Measurements from ENCODE around the gene MPDU1.

MPDU1 gene

GRCh38 chr17:7561028-7561575, 22.6 kb upstream of the MPDU1 start:
- peak; percentile 83 for DNase-seq

GRCh38 chr17:7561589-7562207, 22.0 kb upstream of the MPDU1 start, which contains the start of gene SENP3:
Gene SENP3 (plus strand): TSS chr17:7561919. CDS start chr17:7563077, 1,158 bp downstream.
- peak; percentile 92 for DNase-seq

GRCh38 chr17:7562208-7562605, 21.4 kb upstream of the MPDU1 start:
- no peak for DNase-seq

GRCh38 chr17:7563115-7563869, 20.4 kb upstream of the MPDU1 start:
- DNase-seq = no peak

- no peak for DNase-seq
Measured at GRCh38 chr17:7569571-7569970, 14.1 kb upstream of the MPDU1 start.

GRCh38 chr17:7570351-7570750, 13.3 kb upstream of the MPDU1 start:
- no peak for DNase-seq

DNA sequence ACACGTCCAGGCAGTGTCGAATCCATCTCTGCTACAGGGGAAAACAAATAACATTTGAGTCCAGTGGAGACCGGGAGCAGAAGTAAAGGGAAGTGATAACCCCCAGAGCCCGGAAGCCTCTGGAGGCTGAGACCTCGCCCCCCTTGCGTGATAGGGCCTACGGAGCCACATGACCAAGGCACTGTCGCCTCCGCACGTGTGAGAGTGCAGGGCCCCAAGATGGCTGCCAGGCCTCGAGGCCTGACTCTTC, 11.4 kb upstream of the MPDU1 start:
- no peak for DNase-seq

DNA sequence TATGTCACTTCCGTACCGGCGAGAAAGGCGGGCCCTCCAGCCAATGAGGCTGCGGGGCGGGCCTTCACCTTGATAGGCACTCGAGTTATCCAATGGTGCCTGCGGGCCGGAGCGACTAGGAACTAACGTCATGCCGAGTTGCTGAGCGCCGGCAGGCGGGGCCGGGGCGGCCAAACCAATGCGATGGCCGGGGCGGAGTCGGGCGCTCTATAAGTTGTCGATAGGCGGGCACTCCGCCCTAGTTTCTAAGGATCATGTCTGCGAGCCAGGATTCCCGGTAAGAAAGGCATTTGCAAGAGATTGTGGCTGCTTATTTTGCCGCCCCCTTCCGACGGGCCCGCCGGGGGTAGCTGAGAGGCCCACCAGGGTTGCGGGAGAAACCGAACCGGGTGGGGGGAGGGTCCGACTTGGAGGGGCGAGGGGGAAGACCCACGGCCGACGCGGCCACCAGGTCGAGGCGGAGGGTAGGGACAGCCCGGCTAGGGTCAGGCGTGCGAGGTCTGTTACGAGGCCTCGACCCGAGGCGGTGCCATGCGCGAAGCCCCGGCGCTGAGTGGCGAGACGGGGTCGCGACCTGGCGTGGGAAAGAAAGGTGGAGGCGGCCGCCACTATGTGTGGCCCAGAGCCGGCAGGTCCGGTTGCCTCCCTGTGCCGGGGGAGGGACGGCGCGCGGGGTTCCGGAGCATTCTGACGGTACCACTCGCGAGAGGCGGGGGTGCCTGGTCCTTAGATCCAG, 10.9 kb upstream of the MPDU1 start:
- peak; percentile 99 for DNase-seq

DNA sequence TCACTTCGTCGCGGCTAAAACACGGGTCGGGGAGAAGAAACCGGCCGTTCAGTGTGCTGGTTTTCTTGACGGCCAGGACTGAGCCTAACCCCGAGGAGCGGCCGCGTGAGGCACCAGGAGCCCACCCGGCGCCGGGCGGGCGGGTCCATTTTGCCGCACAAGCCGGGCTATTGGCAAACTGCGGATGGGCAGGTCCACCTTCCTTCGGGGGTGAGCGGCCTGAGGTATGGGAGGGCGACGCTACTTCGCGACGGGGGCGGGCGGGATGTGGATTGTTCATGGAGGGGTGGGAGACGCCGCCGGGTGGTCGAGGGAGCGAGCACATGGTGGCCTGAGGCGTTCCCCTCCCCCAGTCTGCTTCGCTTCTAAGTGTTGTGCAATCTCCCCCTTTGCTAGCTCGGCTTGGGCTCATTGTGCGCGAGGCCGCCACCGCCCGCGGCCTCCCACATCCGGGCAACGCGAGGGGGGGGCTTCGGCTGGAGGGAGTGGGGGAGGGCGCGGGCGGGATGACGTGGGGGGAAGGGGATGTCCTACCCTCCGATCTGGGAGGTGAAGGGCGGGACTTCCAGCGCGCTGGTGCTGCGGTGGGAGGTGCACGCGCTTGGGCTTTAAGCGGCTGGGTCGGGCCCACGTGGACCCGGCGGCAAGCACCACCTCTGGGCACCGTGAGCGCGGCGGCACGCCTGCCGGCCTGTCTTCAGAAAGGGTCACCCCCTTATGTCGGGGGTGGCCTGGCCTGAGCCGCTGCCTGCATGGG, 10.2 kb upstream of the MPDU1 start:
- DNase-seq = peak; percentile 91

DNA sequence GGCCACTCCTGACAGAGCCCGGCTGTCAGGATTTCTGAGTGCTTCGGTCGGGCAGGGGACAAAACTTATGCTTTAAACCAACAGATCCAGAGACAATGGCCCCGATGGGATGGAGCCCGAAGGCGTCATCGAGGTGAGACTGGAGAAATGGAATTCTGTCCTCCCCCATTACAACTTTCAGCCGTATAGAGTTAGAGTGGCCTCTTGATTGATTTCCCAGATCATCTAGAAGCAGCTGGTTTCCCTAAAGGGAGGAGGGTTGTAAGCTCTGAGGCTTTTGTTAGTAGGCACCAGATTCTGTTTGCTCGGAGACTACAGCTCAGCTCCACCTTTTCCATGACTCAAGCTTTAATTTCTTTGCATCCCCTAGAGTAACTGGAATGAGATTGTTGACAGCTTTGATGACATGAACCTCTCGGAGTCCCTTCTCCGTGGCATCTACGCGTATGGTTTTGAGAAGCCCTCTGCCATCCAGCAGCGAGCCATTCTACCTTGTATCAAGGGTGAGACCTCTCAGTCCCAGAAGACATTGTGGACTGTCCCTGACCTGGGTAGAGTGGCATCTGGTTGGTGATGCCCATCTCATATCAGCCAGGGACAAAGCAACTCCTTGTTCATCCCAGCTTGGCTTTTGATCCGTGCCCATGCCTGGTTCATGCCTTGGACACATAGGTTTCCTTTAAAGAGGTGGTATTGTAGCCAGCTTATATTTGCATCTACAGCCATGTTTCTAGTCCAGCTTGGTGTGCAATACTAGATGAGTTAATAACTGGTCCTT, 9.3 kb upstream of the MPDU1 start:
- DNase-seq = no peak

- DNase-seq = no peak
Measured at GRCh38 chr17:7575481-7575883, 8.2 kb upstream of the MPDU1 start.

- no peak for DNase-seq
Measured at GRCh38 chr17:7575959-7576358, 7.7 kb upstream of the MPDU1 start.

DNA sequence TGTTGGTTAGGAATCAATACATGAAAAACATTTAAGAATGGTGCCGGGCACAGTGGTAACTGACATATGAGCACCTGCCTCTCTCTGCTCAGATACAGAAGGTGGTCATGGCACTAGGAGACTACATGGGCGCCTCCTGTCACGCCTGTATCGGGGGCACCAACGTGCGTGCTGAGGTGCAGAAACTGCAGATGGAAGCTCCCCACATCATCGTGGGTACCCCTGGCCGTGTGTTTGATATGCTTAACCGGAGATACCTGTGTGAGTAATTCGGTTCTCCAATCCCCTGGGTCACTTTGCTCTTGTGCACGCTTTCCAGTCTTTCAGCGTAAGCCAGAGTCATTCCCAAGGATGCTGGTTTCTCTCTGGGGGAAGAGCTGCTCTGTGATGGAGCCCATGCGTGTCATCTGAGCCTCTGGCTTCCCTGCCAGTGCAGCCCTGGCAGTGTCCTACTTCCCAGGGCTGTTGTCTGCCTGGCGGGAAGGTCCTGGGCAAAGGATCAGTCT, 7.2 kb upstream of the MPDU1 start:
- no peak for DNase-seq

GRCh38 chr17:7577327-7578199, 6.1 kb upstream of the MPDU1 start:
- DNase-seq = no peak

DNA sequence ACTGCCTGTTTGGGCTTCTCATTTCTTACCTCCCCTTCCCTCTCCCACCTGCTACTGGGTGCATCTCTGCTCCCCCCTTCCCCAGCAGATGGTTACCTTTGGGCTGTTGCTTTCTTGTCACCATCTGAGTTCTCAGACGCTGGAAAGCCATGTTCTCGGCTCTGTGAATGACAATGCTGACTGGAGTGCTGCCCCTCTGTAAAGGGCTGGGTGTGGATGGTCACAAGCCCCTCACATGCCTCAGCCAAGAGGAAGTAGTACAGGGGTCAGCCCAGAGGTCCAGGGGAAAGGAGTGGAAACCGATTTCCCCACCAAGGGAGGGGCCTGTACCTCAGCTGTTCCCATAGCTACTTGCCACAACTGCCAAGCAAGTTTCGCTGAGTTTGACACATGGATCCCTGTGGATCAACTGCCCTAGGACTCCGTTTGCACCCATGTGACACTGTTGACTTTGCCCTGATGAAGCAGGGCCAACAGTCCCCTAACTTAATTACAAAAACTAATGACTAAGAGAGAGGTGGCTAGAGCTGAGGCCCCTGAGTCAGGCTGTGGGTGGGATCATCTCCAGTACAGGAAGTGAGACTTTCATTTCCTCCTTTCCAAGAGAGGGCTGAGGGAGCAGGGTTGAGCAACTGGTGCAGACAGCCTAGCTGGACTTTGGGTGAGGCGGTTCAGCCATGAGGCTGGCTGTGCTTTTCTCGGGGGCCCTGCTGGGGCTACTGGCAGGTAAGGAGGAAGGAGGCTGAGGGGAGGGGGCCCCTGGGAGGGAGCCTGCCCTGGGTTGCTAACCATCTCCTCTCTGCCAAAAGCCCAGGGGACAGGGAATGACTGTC, 4.4 kb upstream of the MPDU1 start, which contains the start of gene CD68:
Gene CD68, plus strand, starts transcription at position 638 of the 833 bp plus-strand sequence. Its CDS starts 40 bp downstream, at position 678.
- DNase-seq = peak; percentile 62

GRCh38 chr17:7579834-7580603, 3.6 kb upstream of the MPDU1 start:
- DNase-seq = no peak

- no peak for DNase-seq
Measured at GRCh38 chr17:7580604-7581575, 2.8 kb upstream of the MPDU1 start.
